OCI-LY7 (cell line): ENCODE data around the gene PAFAH1B1. TPM values are rescaled to one million over a fixed set of nuclear protein-coding genes. Genes with fewer than 3 reads are reported as not detected.

Experiments used
- BruUV-seq: library from RNA; stranded (reverse); fragments of 400-500 nt; replicated peaks from 2 replicates; lab custom pipeline; 2021; lab: Mats Ljungman, UMichigan
- CTCF ChIA-PET: fragments of 300-600 bp; sonication (Branson Sonifier 250); formaldehyde crosslinking; loops from one replicate; lab custom pipeline; 2022; ENCODE audit warnings: antibody characterized with exemption; ENCODE audit not compliant: unreplicated experiment; lab: Charles Lee
- POLR2A ChIA-PET: fragments of 300-600 bp; sonication (Branson Sonifier 250); formaldehyde crosslinking; loops from one replicate; lab custom pipeline; 2022; ENCODE audit warnings: antibody characterized with exemption; lab: Charles Lee
- DNase-seq: peaks from one replicate; pipeline ENCODE4 v3.0.0-alpha.2; 2015; ENCODE audit warnings: low spot score
- H2AFZ ChIP-seq: fragments of 200-600 bp; sonication (generic), shearing (Covaris generic); 2 replicates; pipeline ENCODE4 v1.6.1; 2014; ENCODE audit warnings: mild to moderate bottlenecking, antibody characterized with exemption, low read length, moderate library complexity
- H3K27ac ChIP-seq: fragments of 200-600 bp; sonication (generic); 2 replicates; pipeline ENCODE4 v1.5.1; 2014; ENCODE audit warnings: mixed run types, low read depth, mild to moderate bottlenecking, moderate library complexity, low read length, inconsistent platforms; ENCODE audit not compliant: poor library complexity, severe bottlenecking
- H3K36me3 ChIP-seq: fragments of 200-600 bp; sonication (generic); 2 replicates; pipeline ENCODE4 v1.6.1; 2014; ENCODE audit warnings: mild to moderate bottlenecking, antibody characterized with exemption, low read length, moderate library complexity, mixed read lengths; ENCODE audit not compliant: insufficient read depth
- H3K4me1 ChIP-seq: fragments of 200-600 bp; sonication (generic); 2 replicates; pipeline ENCODE4 v1.5.1; 2014; ENCODE audit warnings: mild to moderate bottlenecking, low read length; ENCODE audit not compliant: insufficient read depth, poor library complexity, severe bottlenecking
- H3K4me2 ChIP-seq: fragments of 200-600 bp; sonication (generic); 2 replicates; pipeline ENCODE4 v1.6.1; 2014; ENCODE audit warnings: mild to moderate bottlenecking, low read length
- H3K4me3 ChIP-seq: fragments of 200-600 bp; sonication (generic); 2 replicates; pipeline ENCODE4 v1.5.1; 2014; ENCODE audit warnings: mild to moderate bottlenecking, low read depth, low read length; ENCODE audit not compliant: poor library complexity, severe bottlenecking
- H3K79me2 ChIP-seq: fragments of 200-600 bp; sonication (generic); 2 replicates; pipeline ENCODE4 v1.6.1; 2016; ENCODE audit warnings: low read depth, mild to moderate bottlenecking, low read length, moderate library complexity, mixed read lengths; ENCODE audit not compliant: insufficient read depth
- H3K9me2 ChIP-seq: fragments of 200-600 bp; sonication (generic); 2 replicates; pipeline ENCODE4 v1.6.1; 2016; ENCODE audit warnings: mild to moderate bottlenecking, low read length, mixed read lengths; ENCODE audit not compliant: insufficient read depth
- H3K9me3 ChIP-seq: fragments of 200-600 bp; sonication (generic); 2 replicates; pipeline ENCODE4 v1.6.1; 2014; ENCODE audit warnings: mild to moderate bottlenecking, mixed run types, low read length, mixed read lengths
- H4K20me1 ChIP-seq: fragments of 200-600 bp; sonication (generic); 2 replicates; pipeline ENCODE4 v1.6.1; 2014; ENCODE audit warnings: mild to moderate bottlenecking, antibody characterized with exemption, low read length, moderate library complexity, mixed read lengths; ENCODE audit not compliant: insufficient read depth
- EZH2phosphoT487 ChIP-seq: fragments of 200-600 bp; sonication (generic); IDR thresholded peaks from 2 replicates; pipeline ENCODE4 v1.6.1; 2018; ENCODE audit warnings: low read depth, borderline replicate concordance, mild to moderate bottlenecking, mixed run types, antibody characterized with exemption, low read length, moderate library complexity, mixed read lengths
- intact Hi-C: fragments of 100-400 bp; cut with micrococcal nuclease; formaldehyde crosslinking; loops from one replicate; pipeline ENCODE4 v1.10.0; 2022; ENCODE audit not compliant: unreplicated experiment
- total RNA-seq, 2 experiments: library from RNA; depleted of rRNA in 1 of 2; stranded (reverse); fragments of >200 nt in 1 of 2; shearing (Covaris generic) in 1 of 2; gene quantifications; 2 replicates each; pipeline ENCODE4 v1.2.3, GENCODE V29; 2014 to 2022
- TF ChIP-seq, protein P1 (sequence below): fragments of 200-600 bp; sonication (generic); conservative IDR thresholded peaks from 2 replicates; pipeline ENCODE4 v1.5.1; 2014; ENCODE audit warnings: mild to moderate bottlenecking, antibody characterized with exemption, low read length, moderate library complexity, mixed read lengths

PAFAH1B1 gene
- total RNA-seq, 2 experiments from 2014 or later = 51.1 to 127 TPM

DNA sequence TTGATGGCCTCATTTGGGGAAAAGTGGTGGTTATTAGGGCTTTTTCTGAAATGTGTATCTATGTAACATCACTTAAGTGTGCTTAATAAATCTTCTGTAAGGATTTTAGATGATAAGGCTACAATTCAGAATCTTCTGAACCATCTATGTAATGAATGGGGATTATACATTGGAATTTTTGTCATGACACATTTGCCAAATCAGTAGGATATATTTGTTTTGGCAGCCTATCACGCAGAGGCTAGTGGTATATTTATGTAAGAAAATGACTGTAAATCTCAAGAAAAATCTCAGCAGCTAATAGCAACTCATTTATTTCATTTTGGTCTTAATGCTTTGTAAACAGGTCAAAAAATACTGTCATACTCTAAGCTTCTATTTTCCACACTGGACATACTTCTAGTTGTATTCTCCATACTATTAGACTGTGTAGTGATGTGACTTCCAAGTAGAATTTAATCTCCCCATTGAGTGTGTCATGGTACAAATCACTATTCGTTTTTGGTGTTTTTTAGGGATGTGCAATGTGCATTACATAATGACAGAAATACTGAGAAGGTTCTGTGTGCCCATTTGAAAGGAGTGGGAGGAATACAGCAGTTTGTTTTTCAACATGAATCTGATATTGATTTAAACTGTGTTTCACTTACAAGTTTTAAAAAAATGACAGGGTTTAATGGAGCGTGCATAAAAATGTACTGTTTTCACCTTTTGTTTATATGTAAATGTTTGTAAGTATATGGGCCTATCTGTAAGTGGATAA is 88.9 kb downstream of the PAFAH1B1 start:
- intact Hi-C loops = loop anchor here (10.0 kb wide), 1 partner anchor 248 kb away; no protein-coding TSS in a partner anchor
- no peak overlapping the region for H3K4me2 ChIP-seq
- H3K4me3 ChIP-seq = no peak overlapping the region
- H3K36me3 ChIP-seq = peaks cover 76% of the 10 kb centered on the region
- H3K79me2 ChIP-seq = no peaks in the 10 kb centered on the region
- TF ChIP-seq, protein P1, sequence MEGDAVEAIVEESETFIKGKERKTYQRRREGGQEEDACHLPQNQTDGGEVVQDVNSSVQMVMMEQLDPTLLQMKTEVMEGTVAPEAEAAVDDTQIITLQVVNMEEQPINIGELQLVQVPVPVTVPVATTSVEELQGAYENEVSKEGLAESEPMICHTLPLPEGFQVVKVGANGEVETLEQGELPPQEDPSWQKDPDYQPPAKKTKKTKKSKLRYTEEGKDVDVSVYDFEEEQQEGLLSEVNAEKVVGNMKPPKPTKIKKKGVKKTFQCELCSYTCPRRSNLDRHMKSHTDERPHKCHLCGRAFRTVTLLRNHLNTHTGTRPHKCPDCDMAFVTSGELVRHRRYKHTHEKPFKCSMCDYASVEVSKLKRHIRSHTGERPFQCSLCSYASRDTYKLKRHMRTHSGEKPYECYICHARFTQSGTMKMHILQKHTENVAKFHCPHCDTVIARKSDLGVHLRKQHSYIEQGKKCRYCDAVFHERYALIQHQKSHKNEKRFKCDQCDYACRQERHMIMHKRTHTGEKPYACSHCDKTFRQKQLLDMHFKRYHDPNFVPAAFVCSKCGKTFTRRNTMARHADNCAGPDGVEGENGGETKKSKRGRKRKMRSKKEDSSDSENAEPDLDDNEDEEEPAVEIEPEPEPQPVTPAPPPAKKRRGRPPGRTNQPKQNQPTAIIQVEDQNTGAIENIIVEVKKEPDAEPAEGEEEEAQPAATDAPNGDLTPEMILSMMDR = no peak
- no peak for TF ChIP-seq EZH2phosphoT487
- no peaks in the 10 kb centered on the region for H3K4me1 ChIP-seq
- BruUV-seq = TSS peak; percentile 13
- H3K27ac ChIP-seq = no peak overlapping the region
- no peaks in the 10 kb centered on the region for H3K9me3 ChIP-seq
- CTCF ChIA-PET = no interaction called here
- DNase-seq = no peak
- POLR2A ChIA-PET = interaction anchor here (0.6 kb wide), 2 partner anchors 31 to 76 kb away, joined by 3 read pairs; no protein-coding TSS in a partner anchor
- H3K9me2 ChIP-seq = no peaks in the 10 kb centered on the region
- H4K20me1 ChIP-seq = 0 out of 2 replicates have a peak, but pooled peaks cover 9% of the 10 kb centered on the region
- H2AFZ ChIP-seq = no peak overlapping the region

DNA sequence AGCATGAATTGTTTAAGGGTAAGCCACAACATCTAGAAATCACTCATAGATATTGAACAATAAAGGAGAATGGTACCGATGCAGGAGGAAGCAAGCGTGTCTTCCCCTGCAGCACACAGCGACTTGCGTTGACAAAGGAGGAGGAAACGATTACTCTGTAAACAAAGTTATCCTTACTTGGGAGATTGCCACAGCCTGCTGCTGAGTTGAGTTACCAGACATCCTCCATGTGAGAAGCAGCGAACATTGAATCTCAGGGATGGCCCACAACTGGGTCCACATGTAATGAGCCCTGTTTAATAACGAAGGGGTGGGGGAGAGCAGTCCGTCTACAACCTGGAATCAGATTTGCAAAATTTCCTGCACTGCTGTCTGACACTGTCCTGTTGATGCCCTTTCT is 90.5 kb downstream of the PAFAH1B1 start:
- H3K9me3 ChIP-seq = no peaks in the 10 kb centered on the region
- no peak for DNase-seq
- H3K4me1 ChIP-seq = no peaks in the 10 kb centered on the region
- no peak overlapping the region for H3K4me2 ChIP-seq
- H3K79me2 ChIP-seq = no peaks in the 10 kb centered on the region
- intact Hi-C loops = loop anchor here (10.0 kb wide), 1 partner anchor 249 kb away; no protein-coding TSS in a partner anchor
- no peak overlapping the region for H2AFZ ChIP-seq
- no peaks in the 10 kb centered on the region for H3K9me2 ChIP-seq
- no peak for TF ChIP-seq EZH2phosphoT487
- TF ChIP-seq, protein P1 = no peak
- H3K36me3 ChIP-seq = peaks cover 73% of the 10 kb centered on the region
- POLR2A ChIA-PET = no interaction called here
- no TSS peak for BruUV-seq
- no peak overlapping the region for H3K27ac ChIP-seq
- 0 out of 2 replicates have a peak, but pooled peaks cover 9% of the 10 kb centered on the region for H4K20me1 ChIP-seq
- H3K4me3 ChIP-seq = no peak overlapping the region
- CTCF ChIA-PET = no interaction called here

DNA sequence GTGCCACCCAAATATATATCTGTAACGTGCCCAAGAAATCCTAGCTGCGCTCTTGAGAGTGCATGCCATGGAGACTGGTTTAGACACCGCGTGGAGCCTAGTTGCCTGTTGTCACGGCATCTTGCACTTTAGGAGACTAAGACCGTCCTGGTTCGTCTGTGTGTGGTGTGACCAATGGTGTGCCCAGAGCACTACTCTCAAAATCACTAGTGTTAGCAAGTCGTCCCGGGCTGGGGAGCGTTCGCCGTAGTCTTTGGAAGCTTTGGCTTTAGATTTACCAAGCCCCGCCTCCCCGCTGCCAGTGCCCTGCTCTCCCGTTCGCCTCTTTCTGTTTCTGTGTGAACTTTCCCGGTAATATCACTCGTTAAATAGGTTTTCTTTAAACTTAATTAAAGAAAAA is 91.1 kb downstream of the PAFAH1B1 start:
- no peak overlapping the region for H3K4me2 ChIP-seq
- no peaks in the 10 kb centered on the region for H3K79me2 ChIP-seq
- H3K4me3 ChIP-seq = no peak overlapping the region
- no peaks in the 10 kb centered on the region for H3K4me1 ChIP-seq
- CTCF ChIA-PET = no interaction called here
- no peak for TF ChIP-seq EZH2phosphoT487
- TF ChIP-seq, protein P1 = no peak
- no peak overlapping the region for H3K27ac ChIP-seq
- H3K9me2 ChIP-seq = no peaks in the 10 kb centered on the region
- DNase-seq = no peak
- POLR2A ChIA-PET = no interaction called here
- no TSS peak for BruUV-seq
- H2AFZ ChIP-seq = no peak overlapping the region
- no peaks in the 10 kb centered on the region for H3K9me3 ChIP-seq
- H4K20me1 ChIP-seq = 0 out of 2 replicates have a peak, but pooled peaks cover 9% of the 10 kb centered on the region
- peaks cover 76% of the 10 kb centered on the region for H3K36me3 ChIP-seq
- intact Hi-C loops = loop anchor here (10.0 kb wide), 1 partner anchor 250 kb away; no protein-coding TSS in a partner anchor
